Activated T-cell treated with anti-CD3 and anti-CD28 coated beads for 24 hours (primary cell): ENCODE measurements around the gene AGA.

Source experiments
- DNase-seq: peaks from one replicate; pipeline ENCODE4 v3.0.0-alpha.2; 2020; ENCODE audit warnings: low read depth

Gene AGA

GRCh38 chr4:177441803-177442622 lies at the start of gene AGA:
Gene AGA, minus strand, starts transcription at chr4:177442437. Its CDS starts 62 bp downstream, at chr4:177442375.
- DNase-seq: peak; percentile 96

DNA sequence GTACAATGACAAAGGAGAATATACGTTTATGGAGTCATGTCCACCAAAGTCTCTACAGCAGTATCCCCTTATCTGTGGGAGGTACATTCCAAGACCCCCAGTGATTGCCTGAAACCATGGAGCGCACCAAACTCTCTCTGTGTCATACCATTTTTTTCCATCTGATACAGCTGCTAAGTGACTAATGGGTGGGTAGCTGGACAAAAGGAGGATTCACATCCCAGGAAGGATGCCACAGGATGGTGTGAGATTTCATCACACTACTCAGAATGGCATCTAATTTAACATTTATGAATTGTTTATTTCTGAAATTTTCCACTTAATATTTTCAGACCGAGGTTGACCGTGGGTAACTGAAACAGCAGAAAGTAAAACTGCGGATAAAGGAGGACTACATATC lies 49.8 kb upstream of the AGA start:
- no peak for DNase-seq

GRCh38 chr4:177490769-177491168 lies 48.5 kb upstream of the AGA start:
- DNase-seq: no peak

- no peak for DNase-seq
Observed at GRCh38 chr4:177489471-177490246, 47.4 kb upstream of the AGA start.

- DNase-seq: no peak
Observed at GRCh38 chr4:177487977-177488376, 45.7 kb upstream of the AGA start.

GRCh38 chr4:177485528-177485927 lies 43.3 kb upstream of the AGA start:
- no peak for DNase-seq

- DNase-seq: no peak
Observed at GRCh38 chr4:177484613-177485021, 42.4 kb upstream of the AGA start.

GRCh38 chr4:177483760-177484159 lies 41.5 kb upstream of the AGA start:
- DNase-seq: no peak

DNA sequence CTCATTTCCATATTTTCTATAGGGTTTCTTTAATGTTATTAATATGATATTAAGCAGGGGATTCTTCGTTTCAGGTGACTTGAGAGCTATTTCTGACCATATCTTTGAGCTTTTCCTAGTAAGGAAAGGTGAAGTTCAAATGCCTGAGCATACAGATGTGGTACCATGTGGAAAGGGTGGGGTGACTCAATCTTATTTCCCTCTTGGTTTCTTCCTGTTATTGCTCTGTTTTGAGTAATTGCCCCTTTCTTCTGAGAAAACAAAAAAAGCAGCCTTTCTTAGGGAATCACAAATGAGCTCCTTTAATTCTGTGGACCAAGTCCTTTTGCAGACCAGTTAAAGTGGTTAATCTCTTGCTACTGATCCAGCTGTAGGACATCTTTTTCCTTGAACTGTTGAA lies 41.0 kb upstream of the AGA start:
- no peak for DNase-seq

- no peak for DNase-seq
Observed at GRCh38 chr4:177482367-177482766, 40.1 kb upstream of the AGA start.

GRCh38 chr4:177480795-177481194 lies 38.6 kb upstream of the AGA start:
- DNase-seq: no peak

GRCh38 chr4:177479063-177479462 lies 36.8 kb upstream of the AGA start:
- DNase-seq: no peak

- no peak for DNase-seq
Observed at GRCh38 chr4:177478496-177478895, 36.3 kb upstream of the AGA start.

- DNase-seq: no peak
Observed at GRCh38 chr4:177473991-177474390, 31.8 kb upstream of the AGA start.

DNA sequence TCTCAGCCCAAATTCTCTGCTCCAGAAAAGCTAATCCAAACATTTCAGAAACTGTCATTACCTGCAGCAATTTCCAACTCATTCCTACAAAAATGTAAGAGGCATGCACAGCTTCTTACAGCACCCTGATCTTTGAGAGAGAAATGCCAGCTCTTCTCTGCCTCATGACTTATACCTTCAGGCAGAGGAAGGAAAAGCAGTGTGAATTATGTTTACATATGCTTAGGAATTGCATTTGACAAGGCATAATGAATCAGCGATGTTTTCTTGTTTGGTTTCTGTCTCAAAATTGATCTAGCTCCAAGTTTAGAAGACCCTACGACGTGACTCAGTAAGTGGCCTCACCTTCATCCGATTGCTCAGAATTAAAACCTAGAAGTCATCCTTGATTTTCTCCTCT lies 21.8 kb upstream of the AGA start:
- no peak for DNase-seq

- DNase-seq: no peak
Observed at GRCh38 chr4:177461606-177462005, 19.4 kb upstream of the AGA start.

DNA sequence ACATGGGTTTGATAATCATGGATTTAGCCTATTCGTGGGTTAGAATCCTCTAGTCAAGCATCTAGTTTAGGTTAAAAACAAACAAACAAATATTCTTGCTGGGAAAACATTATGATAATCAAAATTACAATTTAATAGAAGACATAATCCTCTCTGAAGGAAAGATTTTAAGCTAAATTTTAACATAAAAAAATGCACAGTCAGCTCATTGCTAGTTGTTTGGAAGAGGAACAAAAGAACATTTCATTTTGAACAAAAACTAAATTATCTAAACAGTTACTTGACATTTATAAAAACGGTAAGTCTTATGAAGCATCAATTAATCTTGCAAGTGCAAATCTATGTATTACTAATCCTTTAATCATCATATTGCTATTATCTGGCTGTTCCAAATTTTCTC lies 18.2 kb upstream of the AGA start:
- DNase-seq: no peak

- DNase-seq: no peak
Observed at GRCh38 chr4:177455561-177455970, 13.3 kb upstream of the AGA start.

DNA sequence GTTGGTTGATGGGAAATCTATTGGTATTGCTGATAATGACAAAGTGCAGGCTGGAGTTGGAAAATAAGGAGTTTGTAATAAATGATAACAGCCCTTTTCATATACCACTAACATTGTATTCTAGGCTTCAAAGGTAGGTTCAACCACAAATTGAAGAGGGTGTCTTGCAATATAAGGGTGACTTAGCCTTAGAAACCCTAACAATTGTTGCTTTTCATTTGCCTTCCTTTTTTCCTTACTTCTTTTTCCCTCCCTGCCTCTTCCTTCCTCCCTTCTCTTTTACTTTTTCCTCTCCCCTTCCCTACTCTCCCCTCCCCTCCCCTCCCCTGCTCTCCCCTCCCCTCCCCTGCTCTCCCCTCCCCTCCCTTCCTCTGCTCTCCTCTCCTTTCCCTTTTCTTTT lies 10.9 kb upstream of the AGA start:
- no peak for DNase-seq

GRCh38 chr4:177451108-177451500 lies 8.9 kb upstream of the AGA start:
- DNase-seq: no peak

- no peak for DNase-seq
Observed at GRCh38 chr4:177450426-177451107, 8.3 kb upstream of the AGA start.

DNA sequence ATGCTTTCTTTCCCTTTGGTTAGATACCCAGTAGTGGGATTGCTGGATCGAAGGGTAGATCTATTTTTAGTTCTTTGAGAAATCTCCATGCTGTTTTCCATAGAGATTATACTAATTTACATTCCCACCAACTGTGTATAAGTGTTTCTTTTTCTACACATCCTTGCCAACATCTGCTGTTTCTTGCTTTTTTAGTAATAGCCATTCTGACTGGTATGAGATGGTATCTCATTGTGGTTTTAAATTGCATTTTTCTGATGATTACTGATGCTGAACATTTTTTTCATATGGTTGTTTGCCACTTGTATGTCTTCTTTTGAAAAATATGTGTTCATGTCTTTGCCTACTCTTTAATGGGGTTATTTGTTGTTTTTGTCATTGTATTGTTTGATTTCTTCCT lies 6.6 kb upstream of the AGA start:
- no peak for DNase-seq
